PC-3 (cell line): Measurements from ENCODE around the gene STIM1. TPM values are rescaled to one million over a fixed set of nuclear protein-coding genes. Genes with fewer than 3 reads are reported as not detected.

Experiments used
- ATAC-seq: fragments of 200-7000 bp; cut with Tn5 transposase; 2 replicates; pipeline ENCODE4 v1.9.1; 2020; ENCODE audit warnings: mild to moderate bottlenecking, moderate library complexity
- BruUV-seq: library from RNA; stranded (reverse); fragments of 400-500 nt; replicated peaks from 2 replicates; lab custom pipeline; 2021; lab: Mats Ljungman, UMichigan
- CTCF ChIA-PET: fragments of 300-600 bp; sonication (Branson Sonifier 250); formaldehyde crosslinking; loops from one replicate; lab custom pipeline; 2022; ENCODE audit warnings: antibody characterized with exemption; lab: Charles Lee
- POLR2A ChIA-PET: fragments of 300-600 bp; sonication (Branson Sonifier 250); formaldehyde crosslinking; loops from one replicate; lab custom pipeline; 2022; ENCODE audit warnings: antibody characterized with exemption; ENCODE audit not compliant: unreplicated experiment; lab: Charles Lee
- DNase-seq: peaks from one replicate; pipeline ENCODE4 v3.0.0-alpha.2; 2015
- H2AFZ ChIP-seq: fragments of 300-600 bp; sonication (generic); 2 replicates; pipeline ENCODE4 v1.6.0; 2016; ENCODE audit warnings: antibody characterized with exemption, low read length
- H3F3A ChIP-seq: fragments of 300-600 bp; sonication (generic); one replicate; pipeline ENCODE4 v1.6.0; 2017; ENCODE audit warnings: antibody characterized with exemption, low read length, control low read depth, mild to moderate bottlenecking; ENCODE audit not compliant: unreplicated experiment
- H3K27ac ChIP-seq: fragments of 300-600 bp; sonication (generic); 2 replicates; pipeline ENCODE4 v1.5.1; 2016; ENCODE audit warnings: mild to moderate bottlenecking, low read length
- H3K27me3 ChIP-seq: fragments of 300-600 bp; sonication (generic); 2 replicates; pipeline ENCODE4 v1.6.1; 2016; ENCODE audit warnings: low read length, mixed read lengths
- H3K36me3 ChIP-seq: fragments of 300-600 bp; sonication (generic); 2 replicates; pipeline ENCODE4 v1.6.1; 2016; ENCODE audit warnings: low read depth, mixed run types, low read length, mixed read lengths
- H3K4me1 ChIP-seq: fragments of 300-600 bp; sonication (generic); 2 replicates; pipeline ENCODE4 v1.5.1; 2016; ENCODE audit warnings: low read length; ENCODE audit not compliant: insufficient read depth
- H3K4me2 ChIP-seq: fragments of 300-600 bp; sonication (generic); 2 replicates; pipeline ENCODE4 v1.6.0; 2016; ENCODE audit warnings: low read length
- H3K4me3 ChIP-seq: fragments of 300-600 bp; sonication (generic); 2 replicates; pipeline ENCODE4 v1.5.1; 2016; ENCODE audit warnings: mild to moderate bottlenecking, low read length, mixed read lengths
- H3K79me2 ChIP-seq: fragments of 300-600 bp; sonication (generic); 2 replicates; pipeline ENCODE4 v1.6.1; 2017; ENCODE audit warnings: low read length, mixed read lengths
- H3K9ac ChIP-seq: fragments of 300-600 bp; sonication (generic); 2 replicates; pipeline ENCODE4 v1.6.0; 2016; ENCODE audit warnings: mild to moderate bottlenecking, low read length
- H3K9me2 ChIP-seq: fragments of 300-600 bp; sonication (generic); replicated peaks from 2 replicates; pipeline ENCODE4 v1.6.1; 2016; ENCODE audit warnings: mixed run types, low read length, mixed read lengths
- H3K9me3 ChIP-seq: fragments of 300-600 bp; sonication (generic); 2 replicates; pipeline ENCODE4 v1.6.1; 2016; ENCODE audit warnings: low read length, mixed read lengths
- H4K20me1 ChIP-seq: fragments of 300-600 bp; sonication (generic); 2 replicates; pipeline ENCODE4 v1.6.1; 2016; ENCODE audit warnings: low read length, mixed read lengths
- EZH2 ChIP-seq: fragments of 300-600 bp; sonication (generic); IDR thresholded peaks from one replicate; pipeline ENCODE4 v1.6.1; 2017; ENCODE audit warnings: antibody characterized with exemption, mild to moderate bottlenecking, low read length; ENCODE audit not compliant: unreplicated experiment
- EZH2phosphoT487 ChIP-seq: fragments of 300-600 bp; sonication (generic); IDR thresholded peaks from 2 replicates; pipeline ENCODE4 v1.6.1; 2018; ENCODE audit warnings: mild to moderate bottlenecking, antibody characterized with exemption, low read length, borderline replicate concordance
- intact Hi-C: fragments of 100-400 bp; cut with micrococcal nuclease; formaldehyde crosslinking; loops from 2 replicates; pipeline ENCODE4 v1.9.0; 2023
- total RNA-seq: library from RNA; depleted of rRNA; stranded (reverse); fragments of >200 nt; gene quantifications from 2 replicates; pipeline ENCODE4 v1.2.3, GENCODE V29; 2014
- TF ChIP-seq, protein P1 (sequence below): fragments of 300-600 bp; sonication (generic); conservative IDR thresholded peaks from 2 replicates; pipeline ENCODE4 v1.5.1; 2017; ENCODE audit warnings: antibody characterized with exemption, low read depth, mild to moderate bottlenecking, low read length

Gene STIM1
- total RNA-seq, 1 experiment from 2014 or later: 22.8 TPM

DNA sequence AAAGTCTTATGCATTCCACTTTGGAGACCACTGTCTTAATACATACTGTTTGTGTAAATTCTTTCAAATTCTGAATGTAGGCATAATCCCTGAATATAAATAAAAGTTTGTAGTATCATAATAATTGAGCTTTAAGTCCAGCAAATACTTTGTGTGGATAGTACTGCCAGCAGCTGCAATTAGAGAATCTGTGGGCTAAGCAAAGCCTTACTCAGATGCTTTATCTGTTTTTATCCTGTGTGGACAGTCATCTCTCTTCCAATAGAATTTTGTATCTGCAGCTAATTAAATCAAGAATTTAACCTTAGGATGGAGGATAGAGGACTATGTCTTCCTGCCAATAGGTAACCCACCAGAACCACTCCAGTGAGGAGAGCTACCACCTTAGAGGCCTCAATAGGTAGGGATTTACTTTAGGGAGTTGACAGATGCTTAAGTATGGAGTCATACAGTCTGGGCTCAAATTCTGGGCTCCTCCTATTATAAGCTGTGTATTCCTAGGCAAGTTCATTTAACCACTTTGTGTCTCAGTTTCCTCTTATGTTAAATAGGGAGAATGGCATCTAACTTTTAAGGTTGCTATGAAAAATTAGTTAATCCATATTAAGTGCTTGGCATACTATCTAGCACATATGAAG, 71.1 kb downstream of the STIM1 start:
- Histone ChIP-seq H3K9ac (no peak overlapping the region), H3K9me3 (no peaks in the 10 kb centered on the region), H3K9me2 (no peaks in the 10 kb centered on the region), H3K27me3 (no peaks in the 10 kb centered on the region), H3K79me2 (0 out of 2 replicates have a peak, but pooled peaks cover 3% of the 10 kb centered on the region), H3K27ac (no peak overlapping the region), H3K4me1 (0 out of 2 replicates have a peak, but pooled peaks cover 6% of the 10 kb centered on the region), H3F3A (no peaks in the 10 kb centered on the region), H2AFZ (no peak overlapping the region), H3K4me2 (no peak overlapping the region), H3K4me3 (no peak overlapping the region), H4K20me1 (no peaks in the 10 kb centered on the region), H3K36me3 (no peaks in the 10 kb centered on the region)
- POLR2A ChIA-PET: no interaction called here
- no TSS peak for BruUV-seq
- ATAC-seq (peak; percentile 48), DNase-seq (no peak)
- TF ChIP-seq, protein P1, sequence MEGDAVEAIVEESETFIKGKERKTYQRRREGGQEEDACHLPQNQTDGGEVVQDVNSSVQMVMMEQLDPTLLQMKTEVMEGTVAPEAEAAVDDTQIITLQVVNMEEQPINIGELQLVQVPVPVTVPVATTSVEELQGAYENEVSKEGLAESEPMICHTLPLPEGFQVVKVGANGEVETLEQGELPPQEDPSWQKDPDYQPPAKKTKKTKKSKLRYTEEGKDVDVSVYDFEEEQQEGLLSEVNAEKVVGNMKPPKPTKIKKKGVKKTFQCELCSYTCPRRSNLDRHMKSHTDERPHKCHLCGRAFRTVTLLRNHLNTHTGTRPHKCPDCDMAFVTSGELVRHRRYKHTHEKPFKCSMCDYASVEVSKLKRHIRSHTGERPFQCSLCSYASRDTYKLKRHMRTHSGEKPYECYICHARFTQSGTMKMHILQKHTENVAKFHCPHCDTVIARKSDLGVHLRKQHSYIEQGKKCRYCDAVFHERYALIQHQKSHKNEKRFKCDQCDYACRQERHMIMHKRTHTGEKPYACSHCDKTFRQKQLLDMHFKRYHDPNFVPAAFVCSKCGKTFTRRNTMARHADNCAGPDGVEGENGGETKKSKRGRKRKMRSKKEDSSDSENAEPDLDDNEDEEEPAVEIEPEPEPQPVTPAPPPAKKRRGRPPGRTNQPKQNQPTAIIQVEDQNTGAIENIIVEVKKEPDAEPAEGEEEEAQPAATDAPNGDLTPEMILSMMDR: no peak
- TF ChIP-seq EZH2: no peak
- TF ChIP-seq EZH2phosphoT487: no peak
- CTCF ChIA-PET: no interaction called here
- intact Hi-C loops: loop anchor here (1.0 kb wide), 1 partner anchor 146 kb away; no protein-coding TSS in a partner anchor

DNA sequence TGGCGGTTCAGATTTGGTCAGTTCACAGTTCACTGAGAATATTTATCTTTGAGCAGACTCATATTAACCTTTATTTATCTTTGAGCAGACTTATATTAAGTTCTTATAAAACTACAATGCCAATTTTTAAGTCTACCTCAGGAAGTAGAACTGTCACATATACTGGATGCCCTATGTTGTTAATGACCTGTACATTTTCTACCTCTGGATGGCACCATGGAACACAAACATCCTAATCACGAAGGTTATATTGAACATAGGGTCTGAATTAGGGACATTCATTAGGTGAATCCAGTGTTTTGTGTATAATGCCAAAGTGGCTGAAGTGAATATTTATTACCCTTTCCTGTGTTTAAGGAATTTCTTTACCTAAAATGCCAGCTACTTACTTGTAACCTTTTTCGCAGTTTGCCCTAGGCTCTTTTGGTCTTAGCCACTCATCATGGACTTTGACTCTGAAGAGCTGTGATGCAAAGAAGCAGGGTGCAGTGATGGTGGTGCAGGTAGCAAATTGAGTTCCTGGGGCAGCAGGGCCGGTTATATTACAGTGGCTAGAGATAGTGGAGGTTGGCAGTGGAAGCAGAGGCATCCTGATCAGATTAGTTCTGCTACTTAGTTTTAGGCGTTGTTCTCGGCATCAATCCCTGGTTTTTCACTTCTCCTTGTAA, 71.8 kb downstream of the STIM1 start:
- Histone ChIP-seq H3K36me3 (no peaks in the 10 kb centered on the region), H3K79me2 (0 out of 2 replicates have a peak, but pooled peaks cover 3% of the 10 kb centered on the region), H3K4me2 (no peak overlapping the region), H3K9me2 (no peaks in the 10 kb centered on the region), H4K20me1 (no peaks in the 10 kb centered on the region), H2AFZ (no peak overlapping the region), H3K27me3 (no peaks in the 10 kb centered on the region), H3K27ac (no peak overlapping the region), H3K9ac (no peak overlapping the region), H3F3A (no peaks in the 10 kb centered on the region), H3K9me3 (no peaks in the 10 kb centered on the region), H3K4me1 (0 out of 2 replicates have a peak, but pooled peaks cover 6% of the 10 kb centered on the region), H3K4me3 (no peak overlapping the region)
- intact Hi-C loops: loop anchor here (1.0 kb wide), 1 partner anchor 145 kb away; no protein-coding TSS in a partner anchor
- TF ChIP-seq, protein P1: peak; percentile 36; the same call in 1 of the 2 replicates
- TF ChIP-seq EZH2phosphoT487: no peak
- ChIA-PET CTCF (no interaction called here), POLR2A (no interaction called here)
- no peak for ATAC-seq
- BruUV-seq: no TSS peak
- no peak for DNase-seq

DNA sequence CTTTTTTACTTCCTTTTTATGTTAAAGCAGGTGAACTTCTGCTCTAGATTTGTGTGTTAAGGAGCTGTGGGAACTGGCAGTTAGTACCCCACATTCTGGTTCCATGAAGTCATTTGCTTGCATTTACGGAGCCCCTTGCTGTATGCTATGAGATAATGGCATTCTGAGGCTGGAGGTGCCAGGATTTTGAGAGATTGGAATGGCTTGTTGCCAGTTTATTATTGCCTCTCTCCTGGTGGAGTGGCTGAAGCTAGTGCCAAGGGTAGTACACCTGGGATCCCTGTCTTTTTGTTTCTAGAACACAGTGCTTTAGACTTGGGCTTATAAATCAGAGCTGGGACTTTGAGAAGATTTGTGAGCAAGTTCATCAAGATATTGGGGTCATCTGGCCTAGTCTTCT, 73.8 kb downstream of the STIM1 start:
- no peaks in the 10 kb centered on the region for H3K9me3 ChIP-seq
- TF ChIP-seq, protein P1: no peak
- no peak for TF ChIP-seq EZH2
- TF ChIP-seq EZH2phosphoT487: no peak
- H3K4me2 ChIP-seq: no peak overlapping the region
- ATAC-seq (no peak), DNase-seq (no peak)
- no peak overlapping the region for H3K4me3 ChIP-seq
- BruUV-seq: no TSS peak
- H3K36me3 ChIP-seq: no peaks in the 10 kb centered on the region
- H3K79me2 ChIP-seq: no peaks in the 10 kb centered on the region
- H3K27ac ChIP-seq: no peak overlapping the region
- CTCF ChIA-PET: no interaction called here
- H4K20me1 ChIP-seq: no peaks in the 10 kb centered on the region
- POLR2A ChIA-PET: no interaction called here
- 0 out of 2 replicates have a peak, but pooled peaks cover 6% of the 10 kb centered on the region for H3K4me1 ChIP-seq
- H3K27me3 ChIP-seq: no peaks in the 10 kb centered on the region
- H2AFZ ChIP-seq: no peak overlapping the region
- H3F3A ChIP-seq: no peaks in the 10 kb centered on the region
- intact Hi-C loops: no loop called here
- H3K9ac ChIP-seq: no peak overlapping the region
- no peaks in the 10 kb centered on the region for H3K9me2 ChIP-seq
